HL-60 (cell line): Measurements from ENCODE around the gene CFL1.

Source experiments
- CTCF ChIP-seq: IDR thresholded peaks from one replicate; pipeline ENCODE4 v1.5.1; 2011; ENCODE audit warnings: low read length, control low read depth, inconsistent platforms; ENCODE audit not compliant: insufficient read depth
- GABPA ChIP-seq: IDR thresholded peaks from 2 replicates; pipeline ENCODE4 v1.6.1; 2012; ENCODE audit warnings: low read depth
- POLR2AphosphoS5 ChIP-seq: IDR thresholded peaks from 2 replicates; pipeline ENCODE4 v1.6.1; 2012; ENCODE audit warnings: low read depth

GRCh38 chr11:65843811-65844210, 14.2 kb downstream of the CFL1 start:
- TF ChIP-seq POLR2AphosphoS5 = no peak
- no peak for TF ChIP-seq GABPA
- TF ChIP-seq CTCF = no peak
